NCI-H345 treated with DMSO at 0.1 percent for 48 hours (cell line): ENCODE measurements around the gene UNC5B.

Experiments
- DNase-seq: peaks from one replicate; lab custom pipeline; 2025; ENCODE audit not compliant: unreplicated experiment; lab: John Stamatoyannopoulos, UW

The UNC5B gene

GRCh38 chr10:71212318-71213126 lies at the start of gene UNC5B:
Gene UNC5B (plus strand): TSS chr10:71212570. CDS start chr10:71212986, 416 bp downstream.
- DNase-seq = peak; percentile 50

- DNase-seq = no peak
These were observed 38.9 kb upstream of the UNC5B start for GRCh38 chr10:71173466-71173865.

GRCh38 chr10:71176661-71177060 lies 35.7 kb upstream of the UNC5B start:
- no peak for DNase-seq

- DNase-seq = no peak
These were observed 34.6 kb upstream of the UNC5B start for GRCh38 chr10:71177651-71178199.

GRCh38 chr10:71178880-71179279 lies 33.5 kb upstream of the UNC5B start:
- no peak for DNase-seq

- peak; percentile 66 for DNase-seq
These were observed 33.0 kb upstream of the UNC5B start for GRCh38 chr10:71179382-71179781.

GRCh38 chr10:71184421-71184820 lies 27.9 kb upstream of the UNC5B start:
- DNase-seq = no peak

GRCh38 chr10:71185209-71185608 lies 27.2 kb upstream of the UNC5B start:
- no peak for DNase-seq

- no peak for DNase-seq
These were observed 25.2 kb upstream of the UNC5B start for GRCh38 chr10:71187197-71187596.

- DNase-seq = no peak
These were observed 24.8 kb upstream of the UNC5B start for GRCh38 chr10:71187600-71187999.

- no peak for DNase-seq
These were observed 24.2 kb upstream of the UNC5B start for GRCh38 chr10:71188201-71188600.

GRCh38 chr10:71191019-71191418 lies 21.4 kb upstream of the UNC5B start:
- DNase-seq = no peak

GRCh38 chr10:71191551-71192076 lies 20.8 kb upstream of the UNC5B start:
- DNase-seq = no peak

- no peak for DNase-seq
These were observed 18.9 kb upstream of the UNC5B start for GRCh38 chr10:71193516-71193915.

GRCh38 chr10:71197955-71198354 lies 14.4 kb upstream of the UNC5B start:
- DNase-seq = no peak

GRCh38 chr10:71201849-71202248 lies 10.5 kb upstream of the UNC5B start:
- DNase-seq = no peak

- DNase-seq = no peak
These were observed 10.1 kb upstream of the UNC5B start for GRCh38 chr10:71202314-71202713.

GRCh38 chr10:71203124-71203523 lies 9.2 kb upstream of the UNC5B start:
- DNase-seq = no peak

- DNase-seq = no peak
These were observed 8.7 kb upstream of the UNC5B start for GRCh38 chr10:71203716-71204115.

- no peak for DNase-seq
These were observed 7.6 kb upstream of the UNC5B start for GRCh38 chr10:71204746-71205145.

- no peak for DNase-seq
These were observed 6.9 kb upstream of the UNC5B start for GRCh38 chr10:71205468-71205867.

GRCh38 chr10:71206911-71207310 lies 5.5 kb upstream of the UNC5B start:
- no peak for DNase-seq
